Camera-type eye (tissue), 1 donor: ENCODE measurements around the gene VPS33B. TPM values are rescaled to one million over a fixed set of nuclear protein-coding genes. Genes with fewer than 3 reads are reported as not detected.

Experiments used
- total RNA-seq: library from RNA; depleted of rRNA; stranded (reverse); fragments of >200 nt; gene quantifications from one replicate; pipeline ENCODE4 v1.2.3, GENCODE V29; 2014

The VPS33B gene
- total RNA-seq, result 10.7 TPM

DNA sequence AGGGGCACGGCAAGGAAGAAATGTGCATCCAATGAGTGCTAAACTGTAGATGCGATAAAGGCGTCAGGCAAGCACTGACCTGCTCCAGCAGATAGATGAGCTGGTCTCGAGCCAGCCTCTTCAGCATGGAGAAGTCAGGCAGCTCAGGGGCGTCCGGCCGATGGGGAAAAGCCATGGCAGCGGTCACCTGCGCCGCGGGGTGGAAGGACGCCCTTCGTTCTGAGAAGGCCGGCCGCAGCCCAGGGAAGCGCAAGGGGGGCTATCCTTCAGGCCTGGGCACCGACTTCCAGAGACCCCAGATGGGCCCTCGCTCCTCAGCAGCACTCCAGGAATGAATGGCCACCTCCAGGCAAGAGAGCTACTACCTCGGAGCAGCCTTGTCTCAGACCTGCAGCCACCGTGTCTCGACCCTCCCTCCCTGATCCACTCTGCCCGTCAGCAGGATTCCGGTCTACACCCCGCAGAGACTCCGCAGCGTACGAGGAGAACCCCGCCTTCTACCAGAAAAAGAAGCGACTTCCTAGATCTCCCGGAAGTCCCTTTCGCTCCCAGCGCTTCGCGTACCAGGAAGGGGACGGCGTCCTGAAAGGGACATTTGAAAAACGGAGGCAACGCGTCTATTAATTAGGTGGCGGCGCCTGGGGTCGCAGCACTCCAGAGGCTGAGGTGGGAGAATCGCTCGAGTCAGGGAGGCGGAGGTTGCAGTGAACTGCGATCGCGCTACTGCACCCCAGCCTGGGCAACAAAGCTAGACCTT is at the start of gene VPS33B:
TSS of gene VPS33B (minus strand) at position 520 of the 757 bp plus-strand sequence. CDS start at position 175, 345 bp downstream.

DNA sequence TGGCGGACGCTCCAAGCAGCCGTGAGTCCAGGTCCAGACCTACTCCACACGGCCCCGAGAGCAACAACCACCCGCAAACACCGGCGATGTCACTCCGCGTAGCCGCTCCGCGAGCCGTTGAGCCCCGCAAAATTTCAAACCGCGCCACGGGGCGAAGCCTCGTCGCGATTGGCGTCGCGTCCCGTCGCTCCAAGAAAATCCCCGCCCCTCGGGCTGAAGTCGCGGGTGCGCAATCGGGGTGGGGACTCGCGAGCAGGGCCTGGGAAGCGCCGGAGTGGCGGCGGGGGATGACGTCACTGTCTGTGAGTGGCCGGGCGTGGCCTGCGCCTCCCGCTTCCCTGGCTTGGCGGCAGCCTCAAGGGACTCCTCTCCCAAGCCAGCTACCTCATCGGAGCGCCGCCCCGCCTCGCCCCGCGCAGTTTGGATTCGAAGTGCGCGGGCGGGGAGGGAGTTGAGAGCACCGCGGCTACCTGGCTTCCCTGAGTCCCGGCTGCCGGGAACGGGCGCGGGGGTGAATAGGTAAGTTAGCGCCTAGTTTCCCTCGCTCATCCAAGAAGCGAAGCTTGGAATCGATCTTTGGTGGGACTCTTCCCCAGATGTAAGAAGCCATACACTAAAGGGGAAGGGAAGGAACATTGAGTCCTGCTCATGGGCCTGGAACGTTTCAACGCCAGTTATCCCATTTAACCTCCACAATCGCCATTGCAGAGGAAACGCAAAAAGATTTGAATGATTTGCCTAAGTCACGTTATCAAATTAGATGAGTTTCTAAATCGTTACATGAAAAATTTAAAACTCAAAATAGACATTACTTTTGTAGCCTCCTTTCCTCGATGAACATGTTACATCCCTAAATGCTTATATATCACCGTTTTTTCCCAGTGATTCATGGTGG is 27.7 kb downstream of the VPS33B start, which contains the start of gene PRC1:
TSS of gene PRC1 (minus strand) at position 119 of the 895 bp plus-strand sequence. CDS start at position 1, 118 bp downstream.

DNA sequence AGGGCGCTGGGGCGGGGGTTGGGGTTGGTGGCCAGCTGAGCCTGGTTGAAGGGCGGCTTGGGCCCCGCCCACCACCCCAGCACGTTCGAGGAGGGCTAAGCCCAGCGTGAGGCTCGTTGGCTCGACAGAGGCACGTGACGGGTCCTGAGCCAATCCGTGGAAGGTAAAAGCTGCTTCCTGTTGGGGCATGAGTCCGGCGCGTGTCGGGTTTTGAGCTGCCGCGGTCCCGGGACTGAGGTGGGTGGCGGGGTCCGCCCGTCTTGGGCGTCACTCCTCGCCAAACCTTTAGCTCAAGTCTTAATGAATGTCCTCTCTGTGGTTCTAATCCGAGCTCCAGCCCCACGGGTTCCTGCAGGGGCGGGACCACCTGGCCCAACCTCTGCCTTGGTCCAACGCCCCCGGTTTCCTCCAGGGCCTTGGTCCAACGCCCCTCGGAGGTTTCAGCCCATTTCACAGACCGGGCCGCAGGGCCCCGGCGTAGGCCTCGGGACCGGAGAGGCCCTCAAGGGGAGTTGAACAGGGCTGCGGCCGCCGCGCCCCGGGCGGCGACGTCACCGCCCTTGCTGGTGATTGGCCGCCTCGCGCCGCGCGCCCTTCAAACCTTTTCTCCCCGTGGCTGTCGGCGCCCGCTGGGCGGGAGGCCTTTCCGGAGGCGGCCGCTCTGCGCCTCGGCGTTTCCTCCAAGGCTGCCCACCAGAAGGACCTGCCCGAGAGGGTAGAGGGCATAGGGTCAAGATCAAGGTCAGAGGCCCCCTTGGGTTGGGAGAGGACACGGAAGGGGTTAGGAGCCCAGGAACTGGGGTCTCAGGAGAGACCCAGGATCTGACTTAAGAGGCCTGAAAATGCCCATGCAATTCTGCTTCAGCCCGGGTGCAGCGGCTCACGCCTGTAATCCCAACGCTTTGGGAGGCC is 67.4 kb downstream of the VPS33B start, which contains the start of gene RCCD1:
TSS of gene RCCD1 (plus strand) at position 173 of the 912 bp plus-strand sequence. CDS start 1,851 bp downstream, outside the sequence.

Other genes starting within 250 kb of the VPS33B start
- gene FURIN, start 154.0 kb downstream of the VPS33B start, total RNA-seq, result 30.1 TPM
- gene FES, start 138.1 kb downstream of the VPS33B start, total RNA-seq, result 35.7 TPM
- gene MAN2A2, start 119.3 kb downstream of the VPS33B start, total RNA-seq, result 48.2 TPM
- gene HDDC3, start 90.0 kb downstream of the VPS33B start, total RNA-seq, result 13.9 TPM
- gene UNC45A, start 87.3 kb downstream of the VPS33B start, total RNA-seq, result 59.3 TPM
- gene RCCD1, start 67.7 kb downstream of the VPS33B start, total RNA-seq, result 20.5 TPM
- 63.7 TPM for gene PRC1, start 28.1 kb downstream of the VPS33B start, total RNA-seq
- 112 TPM for gene SV2B, start 77.7 kb upstream of the VPS33B start, total RNA-seq